Stimulated activated CD4-positive, alpha-beta T cell treated with anti-CD3 and anti-CD28 coated beads, Interleukin-1b, Interleukin-23, amount 100 ng/mL, for 48 hours (primary cell): Measurements from ENCODE around the gene ATXN1.
A peak's percentile ranks its signal among the peaks of the same experiment; 100 is the strongest.

Experiments used
- DNase-seq: peaks from one replicate; pipeline ENCODE4 v3.0.0-alpha.2; 2020

Gene ATXN1

GRCh38 chr6:16519265-16520242, 241.7 kb downstream of the ATXN1 start:
- DNase-seq, result no peak

- DNase-seq, result no peak
These were observed 243.0 kb downstream of the ATXN1 start for GRCh38 chr6:16518265-16518664.

GRCh38 chr6:16514249-16514648, 247.0 kb downstream of the ATXN1 start:
- peak; percentile 11 for DNase-seq

- no peak for DNase-seq
These were observed 248.5 kb downstream of the ATXN1 start for GRCh38 chr6:16512544-16513290.

GRCh38 chr6:16511723-16512489, 249.4 kb downstream of the ATXN1 start:
- DNase-seq, result peak; percentile 44

- DNase-seq, result peak; percentile 19
These were observed 250.1 kb downstream of the ATXN1 start for GRCh38 chr6:16511040-16511660.

GRCh38 chr6:16510245-16510644, 251.0 kb downstream of the ATXN1 start:
- DNase-seq, result no peak

- no peak for DNase-seq
These were observed 252.3 kb downstream of the ATXN1 start for GRCh38 chr6:16508959-16509358.

GRCh38 chr6:16505711-16506357, 255.4 kb downstream of the ATXN1 start:
- no peak for DNase-seq

GRCh38 chr6:16504609-16505008, 256.7 kb downstream of the ATXN1 start:
- DNase-seq, result no peak

- no peak for DNase-seq
These were observed 257.3 kb downstream of the ATXN1 start for GRCh38 chr6:16503970-16504415.

- no peak for DNase-seq
These were observed 258.0 kb downstream of the ATXN1 start for GRCh38 chr6:16503241-16503775.

- no peak for DNase-seq
These were observed 262.3 kb downstream of the ATXN1 start for GRCh38 chr6:16498957-16499356.

GRCh38 chr6:16498237-16498636, 263.0 kb downstream of the ATXN1 start:
- no peak for DNase-seq

GRCh38 chr6:16496991-16497801, 264.1 kb downstream of the ATXN1 start:
- no peak for DNase-seq

- DNase-seq, result no peak
These were observed 265.1 kb downstream of the ATXN1 start for GRCh38 chr6:16496210-16496609.

GRCh38 chr6:16494793-16495192, 266.5 kb downstream of the ATXN1 start:
- no peak for DNase-seq

- DNase-seq, result no peak
These were observed 267.5 kb downstream of the ATXN1 start for GRCh38 chr6:16493802-16494201.

- no peak for DNase-seq
These were observed 268.1 kb downstream of the ATXN1 start for GRCh38 chr6:16493112-16493511.

- DNase-seq, result no peak
These were observed 269.5 kb downstream of the ATXN1 start for GRCh38 chr6:16491666-16492313.
